DMS114 treated with DMSO at 0.1 percent for 48 hours (cell line): Measurements from ENCODE around the gene PAPSS2.
"Not testable (repeated sequence)": the region's sequence is repeated elsewhere in the genome, so short reads cannot be mapped to it uniquely, and the experiment has no call there.

Experiments
- DNase-seq: peaks from one replicate; lab custom pipeline; 2025; ENCODE audit not compliant: unreplicated experiment; lab: John Stamatoyannopoulos, UW

Gene PAPSS2

GRCh38 chr10:87702260-87702972, 42.7 kb downstream of the PAPSS2 start:
- no peak for DNase-seq

DNA sequence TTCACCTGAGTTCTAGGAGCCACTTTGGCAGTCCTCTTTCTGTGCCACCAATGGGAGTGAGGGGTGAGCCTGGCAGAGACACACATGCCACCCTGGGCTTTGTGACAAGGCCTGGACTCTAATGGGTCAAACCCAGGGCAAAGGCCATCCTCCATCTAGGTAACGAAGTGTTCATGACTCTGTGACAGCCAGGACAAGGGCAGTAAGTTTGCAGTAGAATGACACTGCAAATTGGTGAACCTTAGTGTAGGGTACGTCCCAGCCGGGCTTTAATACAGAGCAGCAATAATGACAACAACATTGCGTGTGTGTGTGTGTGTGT, 43.3 kb downstream of the PAPSS2 start:
- no peak for DNase-seq

GRCh38 chr10:87703771-87704170, 44.1 kb downstream of the PAPSS2 start:
- DNase-seq, result no peak

GRCh38 chr10:87705339-87705738, 45.7 kb downstream of the PAPSS2 start:
- no peak for DNase-seq

DNA sequence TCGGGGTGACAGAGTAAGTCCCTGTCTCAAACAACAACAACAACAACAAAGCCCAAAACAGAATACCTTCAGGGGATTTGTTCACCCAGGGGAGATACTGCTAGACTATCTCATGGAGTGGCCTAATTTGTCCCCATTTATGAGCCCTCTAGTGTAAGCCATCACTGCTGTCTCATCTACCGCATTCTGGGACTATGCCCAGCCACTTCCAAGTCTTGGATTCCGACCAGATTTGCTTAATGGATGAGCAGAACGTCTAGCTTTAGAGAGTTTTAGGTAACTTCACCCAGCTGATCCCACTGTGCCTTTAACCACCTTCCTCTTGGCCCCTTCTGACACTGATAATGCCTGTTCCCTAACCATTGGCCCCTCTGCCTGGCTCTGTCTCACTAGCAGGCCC, 47.1 kb downstream of the PAPSS2 start:
- no peak for DNase-seq

GRCh38 chr10:87707254-87707653, 47.6 kb downstream of the PAPSS2 start:
- DNase-seq, result no peak

DNA sequence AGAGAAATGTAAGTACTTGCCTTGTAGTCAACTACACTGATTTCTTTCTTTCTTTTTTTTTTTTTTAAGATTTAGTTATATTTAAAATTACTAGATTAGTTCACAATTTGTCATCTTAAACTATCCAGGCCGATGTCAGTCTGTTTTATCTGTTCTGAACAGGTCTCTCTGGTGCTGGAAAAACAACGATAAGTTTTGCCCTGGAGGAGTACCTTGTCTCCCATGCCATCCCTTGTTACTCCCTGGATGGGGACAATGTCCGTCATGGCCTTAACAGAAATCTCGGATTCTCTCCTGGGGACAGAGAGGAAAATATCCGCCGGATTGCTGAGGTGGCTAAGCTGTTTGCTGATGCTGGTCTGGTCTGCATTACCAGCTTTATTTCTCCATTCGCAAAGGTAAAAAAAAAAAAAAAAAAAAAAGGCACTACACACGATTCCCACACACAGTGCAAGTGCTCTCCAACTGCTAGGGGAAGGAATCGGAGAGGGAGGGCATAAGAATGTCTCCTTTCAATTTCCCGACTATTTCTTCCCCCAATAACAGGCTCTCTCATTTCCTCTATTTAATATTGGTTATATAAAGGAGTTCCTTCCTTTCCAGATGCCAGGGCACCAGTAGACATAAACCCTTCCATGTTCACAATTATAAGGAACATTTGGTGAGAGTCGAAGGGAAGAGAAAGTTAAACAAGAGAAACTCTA, 53.4 kb downstream of the PAPSS2 start:
- DNase-seq, result no peak

- no peak for DNase-seq
Measured at GRCh38 chr10:87713707-87714106, 54.0 kb downstream of the PAPSS2 start.

DNA sequence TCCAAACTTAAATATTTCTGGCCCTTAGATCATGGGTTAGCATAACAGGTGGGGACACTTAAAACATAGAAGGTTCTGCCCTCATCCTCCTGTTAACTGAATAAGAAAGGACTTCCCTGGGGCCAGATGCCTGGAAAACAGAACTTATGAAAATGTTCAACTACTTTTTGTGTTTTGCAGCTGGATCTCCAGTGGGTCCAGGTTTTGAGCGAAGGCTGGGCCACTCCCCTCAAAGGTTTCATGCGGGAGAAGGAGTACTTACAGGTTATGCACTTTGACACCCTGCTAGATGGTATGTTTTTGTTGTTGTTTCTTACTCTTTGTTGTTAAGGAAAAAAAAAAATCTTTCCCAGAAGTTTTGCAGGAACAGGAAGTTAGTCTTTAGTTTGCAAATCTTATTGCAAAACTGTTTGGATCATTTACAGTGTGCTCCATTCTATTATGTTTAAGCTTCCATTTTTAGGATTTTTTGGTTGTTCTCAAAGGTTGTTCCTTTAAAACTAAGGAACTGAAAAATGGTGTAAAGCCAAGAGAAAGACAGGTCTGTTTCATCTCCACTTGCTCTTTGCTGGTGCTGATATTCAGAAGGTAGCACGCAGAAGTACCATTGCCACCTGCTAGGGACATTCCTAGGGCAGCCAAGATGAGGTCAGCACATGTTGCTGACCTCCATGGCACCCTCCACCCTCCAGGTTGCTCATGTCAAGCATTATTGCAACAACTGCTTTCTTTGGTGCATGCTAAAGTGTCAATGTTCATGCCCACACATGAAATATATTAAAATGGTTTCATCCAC, 56.1 kb downstream of the PAPSS2 start:
- no peak for DNase-seq

DNA sequence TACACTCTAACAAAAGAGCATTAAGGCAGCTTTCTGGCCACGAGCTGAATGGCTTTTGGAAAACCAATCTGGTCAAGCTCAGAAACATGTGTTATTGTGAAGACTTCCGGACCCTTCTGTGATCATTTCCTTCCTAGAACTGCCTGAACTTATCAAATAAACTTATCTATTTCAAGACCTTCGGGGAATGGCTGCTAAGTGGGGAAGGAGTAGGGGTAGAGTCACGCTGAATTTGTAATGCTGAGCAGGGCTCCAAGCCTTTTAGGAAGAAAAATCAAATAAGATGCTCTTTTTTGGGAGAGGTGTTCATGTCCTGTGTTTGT, 56.6 kb downstream of the PAPSS2 start:
- DNase-seq, result no peak

DNA sequence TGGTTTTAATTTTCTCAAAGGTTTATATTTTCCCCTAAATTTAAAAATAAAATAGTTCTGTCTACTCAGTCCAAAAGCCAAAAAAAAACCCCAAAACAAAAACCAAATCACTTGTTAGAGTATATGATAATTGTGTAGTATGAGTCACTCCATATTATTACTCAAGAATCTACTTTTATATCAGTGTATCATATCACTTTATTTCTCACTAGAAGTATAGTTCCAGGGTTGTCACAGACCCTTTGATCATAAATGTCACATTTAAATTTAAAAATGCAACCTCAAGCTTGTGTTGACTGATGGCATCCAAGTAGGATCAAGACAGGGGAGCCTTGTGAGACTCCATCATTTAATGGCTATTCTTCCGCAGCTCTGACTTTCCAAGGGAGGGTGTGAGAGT, 61.0 kb downstream of the PAPSS2 start:
- no peak for DNase-seq

- no peak for DNase-seq
Measured at GRCh38 chr10:87721781-87722180, 62.1 kb downstream of the PAPSS2 start.

DNA sequence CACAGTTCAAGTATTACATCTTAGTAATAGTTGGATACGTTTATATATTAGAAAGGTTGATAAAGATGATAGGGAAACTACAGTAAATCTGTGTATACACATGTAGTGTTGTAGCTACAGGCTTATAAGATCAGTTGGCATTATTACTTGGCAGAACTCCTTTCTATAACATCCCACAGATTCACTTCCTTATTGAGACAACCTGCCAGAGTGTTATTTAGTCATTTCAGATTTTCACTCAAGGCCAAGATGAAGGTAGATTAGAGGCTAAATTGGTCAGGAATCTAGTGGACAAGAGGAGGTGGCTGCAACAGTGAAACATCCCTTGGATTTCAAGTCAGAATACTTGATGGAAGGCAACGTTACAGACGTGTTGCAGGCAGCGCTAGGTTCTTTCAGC, 63.0 kb downstream of the PAPSS2 start:
- no peak for DNase-seq

GRCh38 chr10:87723500-87723899, 63.8 kb downstream of the PAPSS2 start:
- DNase-seq, result no peak

- no peak for DNase-seq
Measured at GRCh38 chr10:87724789-87725188, 65.1 kb downstream of the PAPSS2 start.

- DNase-seq, result no peak
Measured at GRCh38 chr10:87729940-87730339, 70.3 kb downstream of the PAPSS2 start.

GRCh38 chr10:87733081-87733480, 73.4 kb downstream of the PAPSS2 start:
- no peak for DNase-seq

DNA sequence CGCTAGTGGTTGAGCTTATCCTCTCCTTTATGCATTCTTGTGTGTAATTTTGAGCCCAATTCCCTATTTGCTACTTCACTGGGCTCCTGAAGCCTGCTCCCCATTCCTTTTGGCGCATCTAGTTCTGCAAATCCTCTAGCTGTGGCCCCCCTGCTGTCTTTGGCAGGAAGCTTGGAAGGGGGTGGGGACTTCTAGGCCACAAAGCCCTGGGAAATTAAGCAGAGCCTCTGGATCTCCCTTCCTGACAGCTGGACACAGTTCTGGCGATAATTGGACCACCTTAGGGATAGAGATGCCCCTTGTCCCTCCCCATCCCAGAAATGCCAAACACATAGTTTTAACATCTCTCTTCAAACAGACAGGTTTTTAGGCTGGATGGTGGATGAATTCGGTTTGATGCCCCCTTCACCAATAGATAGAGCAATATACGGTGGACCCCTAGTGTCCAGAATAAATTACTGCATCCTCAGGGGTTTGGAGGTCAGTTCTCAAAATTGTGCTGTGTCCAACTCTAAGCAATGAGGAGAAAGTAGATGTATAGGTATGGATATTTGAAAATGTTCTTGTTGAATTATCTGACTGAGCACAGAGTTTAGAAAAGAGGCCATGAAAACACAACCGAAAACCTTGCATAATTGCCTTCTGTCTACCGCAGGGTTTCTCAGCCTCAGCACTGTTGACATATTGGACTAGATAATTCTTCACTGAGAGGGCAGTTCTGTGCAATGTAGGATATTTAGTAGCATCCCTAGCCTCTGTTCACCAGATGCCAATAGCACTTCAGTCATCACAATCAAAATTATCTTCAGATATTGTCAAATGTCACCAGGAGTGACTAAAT, 75.5 kb downstream of the PAPSS2 start:
- peak; percentile 52 for DNase-seq

- not testable (repeated sequence) for DNase-seq
Measured at GRCh38 chr10:87738253-87738652, 78.6 kb downstream of the PAPSS2 start.

DNA sequence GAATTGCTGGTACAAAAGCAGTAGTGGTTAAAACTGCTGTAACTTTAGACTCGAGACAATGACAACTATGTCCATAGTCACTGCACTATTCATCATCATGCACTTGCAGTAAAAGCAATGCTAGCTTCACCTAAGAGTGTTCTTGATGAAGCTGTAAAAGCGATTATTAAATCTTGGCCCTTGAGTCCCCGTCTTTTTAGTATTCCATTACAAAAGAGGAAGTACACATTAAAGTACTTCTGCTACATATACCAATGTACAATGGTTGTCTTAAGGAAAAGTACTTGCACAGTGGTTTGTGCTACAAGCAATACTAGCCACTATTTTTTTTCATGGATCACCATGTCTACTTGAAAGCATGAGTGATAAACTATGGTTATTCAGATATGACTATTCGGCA, 80.0 kb downstream of the PAPSS2 start:
- DNase-seq, result no peak

DNA sequence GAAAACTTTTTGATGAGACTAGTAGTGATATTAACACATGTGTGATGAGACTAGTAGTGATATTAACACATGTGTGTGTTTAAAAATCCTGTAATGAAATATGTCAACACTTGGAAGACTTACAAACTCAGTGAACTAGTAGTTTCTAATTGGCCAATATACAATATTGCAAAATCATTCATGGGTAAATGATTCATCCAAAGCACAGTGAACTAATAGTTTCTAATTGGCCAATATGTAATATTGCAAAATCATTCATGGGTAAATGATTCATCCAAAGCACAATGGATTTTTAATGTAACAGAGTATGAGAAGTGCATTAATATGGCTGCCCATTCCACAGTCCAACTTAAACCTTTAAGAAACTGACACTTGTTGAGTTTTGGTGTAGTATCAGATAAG, 80.6 kb downstream of the PAPSS2 start:
- DNase-seq, result no peak
